Measurements from ENCODE around the gene SLC12A3. TPM values are rescaled to one million over a fixed set of nuclear protein-coding genes. Genes with fewer than 3 reads are reported as not detected.

Gene SLC12A3
- total RNA-seq, 4 donors from 2014 or later: not detected

DNA sequence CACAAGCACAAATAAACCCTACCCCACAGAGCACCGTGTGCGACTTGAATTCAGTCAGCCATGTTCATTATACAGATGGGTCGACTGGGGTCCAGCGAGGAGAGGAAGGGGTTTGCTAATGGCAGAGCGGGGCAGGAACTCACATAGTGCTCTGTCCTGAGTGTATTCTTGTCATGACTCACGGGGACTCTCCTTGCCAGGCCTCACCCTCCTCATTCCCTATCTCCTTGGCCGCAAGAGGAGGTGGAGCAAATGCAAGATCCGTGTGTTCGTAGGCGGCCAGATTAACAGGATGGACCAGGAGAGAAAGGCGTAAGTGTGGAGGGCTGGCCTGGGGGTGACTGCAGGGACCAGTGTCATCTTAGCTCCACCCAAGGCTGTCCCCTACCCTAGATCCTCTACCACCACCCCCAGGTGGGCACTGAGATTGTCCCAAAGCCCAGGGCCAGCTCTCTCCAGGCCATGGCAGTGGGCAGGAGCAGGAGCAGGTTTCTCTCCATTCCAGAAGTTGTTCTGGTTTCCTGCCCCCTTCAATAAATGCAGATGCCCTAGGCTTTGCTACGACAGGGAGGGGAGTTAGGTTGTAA lies 29.4 kb downstream of the SLC12A3 start:
- H3K27ac ChIP-seq: no peak overlapping the region
- H3K9me3 ChIP-seq: no peaks in the 10 kb centered on the region
- H3K4me3 ChIP-seq: no peak overlapping the region
- TF ChIP-seq EP300 (IDR thresholded peaks at IDR 0.05) (no peak), POLR2A (IDR thresholded peaks at IDR 0.05) (no peak), POLR2AphosphoS5 (IDR thresholded peaks at IDR 0.05) (no peak)
- TF ChIP-seq, protein P1, sequence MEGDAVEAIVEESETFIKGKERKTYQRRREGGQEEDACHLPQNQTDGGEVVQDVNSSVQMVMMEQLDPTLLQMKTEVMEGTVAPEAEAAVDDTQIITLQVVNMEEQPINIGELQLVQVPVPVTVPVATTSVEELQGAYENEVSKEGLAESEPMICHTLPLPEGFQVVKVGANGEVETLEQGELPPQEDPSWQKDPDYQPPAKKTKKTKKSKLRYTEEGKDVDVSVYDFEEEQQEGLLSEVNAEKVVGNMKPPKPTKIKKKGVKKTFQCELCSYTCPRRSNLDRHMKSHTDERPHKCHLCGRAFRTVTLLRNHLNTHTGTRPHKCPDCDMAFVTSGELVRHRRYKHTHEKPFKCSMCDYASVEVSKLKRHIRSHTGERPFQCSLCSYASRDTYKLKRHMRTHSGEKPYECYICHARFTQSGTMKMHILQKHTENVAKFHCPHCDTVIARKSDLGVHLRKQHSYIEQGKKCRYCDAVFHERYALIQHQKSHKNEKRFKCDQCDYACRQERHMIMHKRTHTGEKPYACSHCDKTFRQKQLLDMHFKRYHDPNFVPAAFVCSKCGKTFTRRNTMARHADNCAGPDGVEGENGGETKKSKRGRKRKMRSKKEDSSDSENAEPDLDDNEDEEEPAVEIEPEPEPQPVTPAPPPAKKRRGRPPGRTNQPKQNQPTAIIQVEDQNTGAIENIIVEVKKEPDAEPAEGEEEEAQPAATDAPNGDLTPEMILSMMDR (IDR thresholded peaks at IDR 0.05): no peak
- no peaks in the 10 kb centered on the region for H3K36me3 ChIP-seq
- ATAC-seq: no peak
- H3K27me3 ChIP-seq: no peaks in the 10 kb centered on the region
- 70% methylated on average over 2 of the region's 12 CpGs; no CpG with 5 or more reads in 1 of the 2 donors for WGBS, 2 donors (ENCODE audit: low coverage in 1 of 2)
- H3K4me1 ChIP-seq: no peaks in the 10 kb centered on the region

DNA sequence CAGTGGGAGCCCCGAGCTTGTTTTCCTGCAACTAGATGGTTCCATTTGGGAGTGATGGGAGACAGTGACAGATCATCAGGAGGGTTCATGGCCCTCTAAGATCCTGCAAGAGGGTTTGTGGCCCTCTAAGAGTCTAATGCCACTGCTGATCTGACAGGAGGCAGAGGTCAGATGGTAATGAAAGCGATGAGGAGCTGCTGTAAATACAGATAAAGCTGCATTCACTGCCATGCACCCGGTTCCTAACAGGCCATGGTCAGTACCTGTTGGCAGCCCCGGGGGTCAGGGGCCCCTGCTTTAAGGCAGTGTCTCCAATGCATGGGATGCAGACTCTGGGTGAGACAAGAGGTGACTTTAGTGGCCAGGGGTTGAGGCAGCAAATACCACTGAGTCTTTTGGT lies 30.8 kb downstream of the SLC12A3 start:
- WGBS, 2 donors (ENCODE audit: low coverage in 1 of 2): 46 to 80% methylated on average over 2 to 4 of the region's 4 CpGs
- H3K4me3 ChIP-seq: no peak overlapping the region
- H3K27ac ChIP-seq: no peak overlapping the region
- no peaks in the 10 kb centered on the region for H3K4me1 ChIP-seq
- no peak for ATAC-seq
- H3K36me3 ChIP-seq: no peaks in the 10 kb centered on the region
- TF ChIP-seq, protein P1 (IDR thresholded peaks at IDR 0.05): no peak
- TF ChIP-seq EP300 (IDR thresholded peaks at IDR 0.05) (no peak), POLR2A (IDR thresholded peaks at IDR 0.05) (no peak), POLR2AphosphoS5 (IDR thresholded peaks at IDR 0.05) (no peak)
- H3K9me3 ChIP-seq: no peaks in the 10 kb centered on the region
- no peaks in the 10 kb centered on the region for H3K27me3 ChIP-seq

DNA sequence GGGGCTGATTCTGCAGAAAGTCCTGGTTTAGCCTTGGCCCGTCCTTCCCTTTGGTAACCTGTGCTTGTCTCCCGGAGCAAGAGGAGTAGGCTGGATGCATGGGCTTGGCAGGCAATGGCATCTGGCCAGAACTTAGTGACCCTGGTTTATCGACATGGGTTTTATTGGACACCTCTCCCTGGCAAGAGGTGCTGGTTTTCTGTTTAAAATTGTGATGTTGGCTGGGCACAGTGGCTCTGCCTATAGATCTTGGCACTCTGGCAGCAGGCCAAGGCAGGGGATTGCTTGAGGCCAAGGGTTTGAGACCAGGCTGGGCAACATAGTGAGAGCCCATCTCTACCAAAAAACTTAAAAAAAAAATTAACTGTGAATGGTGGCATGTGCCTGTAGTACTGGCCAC lies 31.2 kb downstream of the SLC12A3 start:
- no peak overlapping the region for H3K4me3 ChIP-seq
- TF ChIP-seq POLR2A (IDR thresholded peaks at IDR 0.05) (no peak), EP300 (IDR thresholded peaks at IDR 0.05) (no peak), POLR2AphosphoS5 (IDR thresholded peaks at IDR 0.05) (no peak)
- TF ChIP-seq, protein P1 (IDR thresholded peaks at IDR 0.05): no peak
- H3K36me3 ChIP-seq: no peaks in the 10 kb centered on the region
- H3K4me1 ChIP-seq: no peaks in the 10 kb centered on the region
- H3K9me3 ChIP-seq: no peaks in the 10 kb centered on the region
- no peak overlapping the region for H3K27ac ChIP-seq
- 83% methylated on average over 2 of the region's 3 CpGs; no CpG with 5 or more reads in 1 of the 2 donors for WGBS, 2 donors (ENCODE audit: low coverage in 1 of 2)
- no peak for ATAC-seq
- no peaks in the 10 kb centered on the region for H3K27me3 ChIP-seq

DNA sequence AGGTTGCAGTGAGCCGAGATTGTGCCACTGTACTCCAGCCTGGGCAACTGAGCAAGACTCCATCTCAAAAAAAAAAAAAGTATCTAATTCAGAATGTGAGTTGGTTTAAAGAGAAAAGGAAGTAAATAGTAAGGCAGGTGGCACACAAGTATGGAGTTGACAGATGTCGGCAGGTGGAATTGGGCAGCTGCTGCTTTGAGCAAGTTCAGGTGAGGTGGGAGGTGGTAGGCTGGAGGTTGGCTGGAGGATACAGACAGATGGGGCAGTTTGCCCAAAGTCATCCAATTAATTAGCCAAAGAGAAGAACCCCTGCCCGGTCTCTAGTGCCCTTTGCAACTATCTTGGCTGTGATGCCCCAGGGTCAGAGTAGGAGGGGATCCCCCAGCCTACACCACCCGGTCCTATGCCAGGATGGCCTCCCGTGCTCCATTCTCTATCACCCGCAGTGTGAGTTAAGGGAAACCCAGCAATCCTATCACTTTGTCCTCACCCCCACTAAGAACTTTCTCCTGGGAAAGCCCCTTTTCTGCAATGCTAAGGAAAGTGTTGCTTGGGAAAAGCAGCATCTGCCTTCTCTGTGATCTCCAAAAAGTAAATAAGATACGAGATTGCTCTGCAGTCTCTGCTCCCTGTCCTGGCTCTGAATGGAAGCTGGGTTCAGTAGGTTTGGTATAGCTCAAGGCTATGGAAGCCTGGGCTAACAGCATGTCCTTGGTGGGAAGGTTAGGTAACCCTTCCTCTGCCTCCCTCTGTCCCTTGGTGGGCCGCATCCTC lies 32.2 kb downstream of the SLC12A3 start:
- Histone ChIP-seq H3K27me3 (no peaks in the 10 kb centered on the region), H3K9me3 (no peaks in the 10 kb centered on the region), H3K4me3 (no peak overlapping the region), H3K4me1 (no peaks in the 10 kb centered on the region), H3K27ac (no peak overlapping the region), H3K36me3 (no peaks in the 10 kb centered on the region)
- 83 to 100% methylated on average over 2 to 8 of the region's 8 CpGs for WGBS, 2 donors (ENCODE audit: low coverage in 1 of 2)
- TF ChIP-seq POLR2A (IDR thresholded peaks at IDR 0.05): no peak
- TF ChIP-seq EP300 (IDR thresholded peaks at IDR 0.05): no peak
- no peak for TF ChIP-seq POLR2AphosphoS5 (IDR thresholded peaks at IDR 0.05)
- TF ChIP-seq, protein P1 (IDR thresholded peaks at IDR 0.05): no peak
- ATAC-seq: no peak

DNA sequence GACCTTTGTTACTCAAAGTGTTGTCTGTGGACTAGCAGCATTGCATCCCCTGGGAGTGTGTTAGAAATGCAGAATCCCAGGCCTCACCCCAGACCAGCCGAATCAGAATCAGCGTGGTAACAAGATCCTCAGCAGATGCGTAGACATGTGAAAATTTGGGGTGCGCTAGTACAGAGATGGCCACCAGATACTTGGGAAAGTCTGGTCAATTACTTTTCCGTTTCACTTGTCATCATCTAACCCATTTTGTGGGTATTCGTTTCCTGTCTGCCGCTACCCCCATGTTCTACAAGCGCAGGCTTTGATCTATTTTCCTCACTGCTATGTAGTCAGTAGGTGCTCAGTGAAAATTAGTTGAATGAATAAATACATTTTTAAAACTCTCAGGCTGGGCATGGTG lies 33.8 kb downstream of the SLC12A3 start:
- no peaks in the 10 kb centered on the region for H3K9me3 ChIP-seq
- H3K27me3 ChIP-seq: no peaks in the 10 kb centered on the region
- ATAC-seq: no peak
- no peak overlapping the region for H3K27ac ChIP-seq
- H3K36me3 ChIP-seq: no peaks in the 10 kb centered on the region
- H3K4me1 ChIP-seq: no peaks in the 10 kb centered on the region
- TF ChIP-seq EP300 (IDR thresholded peaks at IDR 0.05) (no peak), POLR2AphosphoS5 (IDR thresholded peaks at IDR 0.05) (no peak), POLR2A (IDR thresholded peaks at IDR 0.05) (no peak)
- TF ChIP-seq, protein P1 (IDR thresholded peaks at IDR 0.05): no peak
- WGBS, 2 donors (ENCODE audit: low coverage in 1 of 2): 85 to 95% methylated on average over 8 of the region's 8 CpGs
- no peak overlapping the region for H3K4me3 ChIP-seq

Measured in gastroesophageal sphincter (tissue), 4 donors.